IPS DF 4.7 (cell line): ENCODE measurements around the gene PAX5.

Source experiments
- DNase-seq: peaks from one replicate; pipeline ENCODE4 v3.0.0-alpha.2; 2013; ENCODE audit warnings: low spot score; ENCODE audit errors: extremely low read depth

Gene PAX5

GRCh38 chr9:37025071-37025822 is 8.8 kb downstream of the PAX5 start:
- DNase-seq: no peak

GRCh38 chr9:37017546-37017945 is 16.5 kb downstream of the PAX5 start:
- DNase-seq: no peak

- no peak for DNase-seq
Measured at GRCh38 chr9:37011530-37011929, 22.5 kb downstream of the PAX5 start.

DNA sequence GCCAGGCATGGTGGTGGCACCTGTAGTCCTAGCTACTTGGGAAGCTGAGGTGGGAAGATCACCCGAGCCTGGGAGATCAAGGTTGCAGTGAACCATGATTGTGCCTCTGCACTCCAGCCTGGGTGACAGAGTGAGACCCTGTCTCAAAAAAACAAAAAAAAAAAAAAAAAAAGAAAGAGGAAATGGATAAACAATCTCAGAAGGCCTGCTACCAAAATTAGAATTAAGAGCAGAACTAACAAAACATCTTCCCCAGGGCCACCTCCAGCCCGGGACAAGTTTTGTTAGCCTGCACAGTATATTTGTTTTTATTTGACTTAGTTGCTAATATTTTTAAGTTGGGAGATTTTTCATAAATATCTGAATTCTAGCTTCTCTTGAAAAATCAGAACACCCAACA is 23.1 kb downstream of the PAX5 start:
- no peak for DNase-seq

GRCh38 chr9:37010180-37010579 is 23.9 kb downstream of the PAX5 start:
- no peak for DNase-seq

DNA sequence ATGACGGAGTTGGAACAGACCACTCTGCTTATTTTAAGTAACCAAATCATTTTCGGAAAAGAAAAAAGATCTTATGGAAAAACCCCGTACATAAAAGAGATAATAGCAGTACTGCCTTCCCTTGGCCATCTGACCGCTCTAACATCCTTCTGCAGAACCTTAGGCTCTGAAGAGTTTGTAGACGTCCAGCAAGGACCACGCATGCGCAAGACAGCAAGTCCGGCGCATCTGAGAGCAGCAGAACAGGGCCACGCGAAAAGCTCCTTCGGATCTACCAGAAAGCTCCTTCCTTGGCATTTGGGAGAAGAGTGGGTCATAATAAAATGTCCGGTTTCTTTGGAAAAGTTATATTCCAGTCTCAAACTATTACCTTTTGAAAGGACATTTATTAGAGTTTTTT is 26.8 kb downstream of the PAX5 start:
- no peak for DNase-seq

DNA sequence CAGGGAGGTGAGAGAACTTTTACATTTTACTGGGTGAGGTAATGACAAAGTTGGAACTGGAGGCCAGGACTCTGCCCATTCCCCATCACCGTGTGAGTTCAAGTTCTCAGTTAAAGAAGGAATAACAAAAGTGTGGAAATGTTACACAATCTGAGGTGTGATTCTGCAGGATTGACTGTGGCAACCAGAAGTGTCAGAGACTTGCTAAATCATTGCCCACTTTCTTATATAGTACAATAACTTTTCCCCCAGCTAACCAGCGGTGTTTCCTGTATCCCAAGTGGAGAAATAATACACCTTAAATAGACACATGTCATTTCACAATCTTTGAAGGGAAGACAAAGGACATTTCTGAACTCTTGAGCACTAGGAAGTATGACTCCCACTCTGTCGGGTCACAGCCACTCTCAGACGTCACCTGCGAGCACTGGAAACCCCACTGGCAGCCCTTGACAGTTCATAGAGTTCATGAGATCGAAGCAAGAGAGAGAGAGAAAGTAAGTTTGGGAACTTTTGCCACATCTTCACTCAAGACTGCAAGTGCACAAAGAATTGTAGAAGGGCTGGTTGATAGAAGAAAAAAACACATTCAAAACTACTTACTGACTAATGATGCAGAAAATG is 28.4 kb downstream of the PAX5 start:
- DNase-seq: no peak

- DNase-seq: no peak
Measured at GRCh38 chr9:37004424-37004935, 29.6 kb downstream of the PAX5 start.

GRCh38 chr9:37002413-37003217 is 31.5 kb downstream of the PAX5 start:
- no peak for DNase-seq

GRCh38 chr9:37002036-37002412 is 32.0 kb downstream of the PAX5 start:
- DNase-seq: no peak

GRCh38 chr9:37001459-37001858 is 32.6 kb downstream of the PAX5 start:
- DNase-seq: no peak

DNA sequence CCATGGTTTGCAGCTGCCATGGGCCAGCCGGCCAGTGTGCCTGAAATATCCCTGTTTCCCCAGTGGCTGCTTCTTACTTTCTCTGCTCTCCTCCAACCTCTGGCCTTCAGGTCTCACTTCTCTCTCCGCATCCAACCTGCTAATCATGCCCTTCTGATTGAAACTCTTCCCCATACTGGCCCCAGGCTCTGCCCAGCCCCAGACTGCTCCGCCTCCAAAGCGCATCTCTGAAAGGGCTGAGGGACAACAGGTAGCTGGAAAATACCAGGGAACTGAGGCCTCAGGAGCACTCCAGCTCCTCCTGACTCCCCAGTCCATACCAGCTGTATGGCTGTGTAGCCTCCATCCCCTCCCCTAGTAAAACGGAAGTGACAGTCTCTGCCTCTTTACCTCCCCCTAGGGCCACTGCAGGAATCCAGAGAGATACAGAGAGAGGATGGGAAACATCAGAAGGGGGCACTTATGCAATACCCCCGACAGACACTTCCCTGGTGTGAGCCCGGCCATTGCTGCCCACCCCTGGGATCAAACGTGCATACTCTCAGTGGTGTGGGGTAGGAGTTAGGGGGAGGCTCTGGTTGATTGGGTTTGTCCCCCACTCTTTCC is 34.2 kb downstream of the PAX5 start:
- DNase-seq: no peak

- DNase-seq: no peak
Measured at GRCh38 chr9:36997414-36997813, 36.7 kb downstream of the PAX5 start.

- no peak for DNase-seq
Measured at GRCh38 chr9:36996706-36997086, 37.4 kb downstream of the PAX5 start.

- DNase-seq: peak; percentile 62
Measured at GRCh38 chr9:36995927-36996705, 38.0 kb downstream of the PAX5 start.

DNA sequence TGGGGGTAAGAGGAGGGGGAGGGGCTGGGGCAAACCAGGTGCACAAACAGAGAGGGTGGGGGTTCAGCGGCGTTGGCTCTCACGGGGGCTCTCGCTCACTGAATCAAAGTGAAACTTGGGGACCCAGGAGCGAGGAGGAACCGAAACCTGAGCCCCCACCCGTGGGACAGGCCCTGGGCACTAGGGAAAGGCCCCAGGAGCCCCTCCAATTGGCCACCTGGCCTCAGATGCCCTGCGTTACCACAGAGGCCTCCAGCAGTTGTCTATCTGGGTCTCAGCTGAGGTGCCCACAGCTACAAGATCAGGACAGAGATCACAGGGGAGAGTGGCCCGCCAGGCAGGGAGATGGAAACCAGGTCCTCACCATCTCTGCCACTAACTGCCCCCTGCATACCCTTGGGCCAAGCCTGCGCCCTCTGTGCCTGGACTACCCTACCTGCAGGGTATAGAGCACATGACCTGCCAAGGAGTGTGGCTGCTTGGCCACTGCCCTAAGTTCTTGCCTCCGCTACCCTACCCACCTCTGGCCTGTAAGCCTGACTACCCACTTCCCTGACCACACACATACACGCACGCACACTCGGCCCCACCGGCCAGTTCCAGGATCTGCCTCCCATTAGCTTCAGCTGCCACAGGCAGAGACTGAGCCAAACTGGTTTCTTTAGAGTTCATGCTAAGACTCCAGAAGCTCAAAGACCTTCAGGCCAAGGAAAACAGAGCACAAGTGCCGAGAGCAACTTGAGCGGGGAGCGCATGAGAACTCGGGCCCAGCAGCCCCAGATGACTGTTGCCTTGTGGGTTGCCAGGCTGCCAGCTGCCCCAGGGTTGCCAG is 39.9 kb downstream of the PAX5 start:
- DNase-seq: no peak

DNA sequence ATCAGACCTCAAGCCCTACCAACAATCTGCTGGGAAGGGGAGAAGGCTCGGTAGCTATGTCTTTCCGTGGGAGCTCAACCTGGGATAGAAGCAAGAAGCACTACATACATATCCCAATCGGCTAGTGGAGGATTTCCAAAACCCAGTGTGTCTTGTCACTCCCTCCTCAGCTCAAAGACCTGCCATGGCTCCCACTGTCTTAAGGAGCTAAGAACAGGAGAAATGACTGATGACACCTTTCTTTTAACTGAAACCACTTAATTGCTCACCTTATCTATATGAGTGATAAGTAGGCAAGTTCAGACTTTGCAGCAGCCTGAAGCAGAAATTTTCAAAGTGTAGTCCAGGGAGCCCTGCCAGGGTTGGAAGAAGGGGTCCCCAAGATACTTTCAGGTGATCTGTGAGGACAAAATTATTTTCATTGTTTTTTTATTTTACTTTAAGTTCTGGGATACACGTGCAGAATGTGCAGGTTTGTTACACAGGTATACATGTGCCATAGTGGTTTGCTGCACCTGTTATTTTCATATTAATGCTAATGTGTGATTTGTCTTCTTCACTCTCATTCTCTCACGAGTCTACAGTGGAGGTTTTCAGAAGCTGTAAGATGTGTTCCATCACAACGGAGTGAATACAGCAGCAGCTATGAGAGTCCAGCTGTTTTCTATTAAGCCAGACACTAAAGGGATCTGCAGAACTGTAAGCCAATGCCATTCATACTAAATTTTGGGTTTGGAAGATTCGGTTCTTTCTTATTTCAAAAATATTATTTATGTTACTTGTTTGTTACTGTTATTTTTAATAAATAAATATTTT is 41.4 kb downstream of the PAX5 start:
- no peak for DNase-seq

GRCh38 chr9:36991516-36992134 is 42.4 kb downstream of the PAX5 start:
- no peak for DNase-seq

DNA sequence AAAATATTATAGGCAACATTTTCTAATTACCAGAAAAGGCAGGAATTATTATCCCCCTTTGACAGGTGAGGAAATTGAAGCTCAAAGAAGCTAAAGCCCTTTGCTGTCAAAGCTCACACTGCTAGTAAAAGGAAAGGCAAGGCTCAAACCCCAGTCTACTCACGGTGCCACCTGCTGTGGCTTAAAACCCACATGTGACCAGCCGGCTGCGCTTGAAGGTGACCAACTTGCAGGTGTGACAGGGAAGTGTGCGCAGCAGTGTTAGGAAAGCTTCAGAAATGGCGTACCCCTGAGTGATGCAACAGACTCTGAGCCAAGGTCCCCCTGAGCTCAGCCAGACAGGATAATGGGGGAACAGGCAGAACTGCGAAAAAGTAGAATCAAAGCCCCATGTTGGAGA is 45.2 kb downstream of the PAX5 start:
- no peak for DNase-seq
